SK-N-DZ (cell line): Measurements from ENCODE around the gene ZNF14. TPM values are rescaled to one million over a fixed set of nuclear protein-coding genes. Genes with fewer than 3 reads are reported as not detected.
"Not testable (repeated sequence)": the region's sequence is repeated elsewhere in the genome, so short reads cannot be mapped to it uniquely, and the experiment has no call there.

ENCODE experiments used
- DNase-seq: peaks from one replicate; pipeline ENCODE4 v3.0.0-alpha.2; 2015; ENCODE audit warnings: low spot score
- polyA plus RNA-seq, 2 experiments: library from polyadenylated mRNA; depleted of rRNA; stranded (reverse); fragments of >200 nt; gene quantifications; 2 replicates each; pipeline ENCODE4 v1.2.3, GENCODE V29; 2014

Gene ZNF14
- 3.6 and 3.7 TPM in 2 replicates for polyA plus RNA-seq (2014; cell fraction: cytosol; rRNA removed)
- 2.3 and 2.4 TPM in 2 replicates for polyA plus RNA-seq (2014; cell fraction: nucleus; rRNA removed)

DNA sequence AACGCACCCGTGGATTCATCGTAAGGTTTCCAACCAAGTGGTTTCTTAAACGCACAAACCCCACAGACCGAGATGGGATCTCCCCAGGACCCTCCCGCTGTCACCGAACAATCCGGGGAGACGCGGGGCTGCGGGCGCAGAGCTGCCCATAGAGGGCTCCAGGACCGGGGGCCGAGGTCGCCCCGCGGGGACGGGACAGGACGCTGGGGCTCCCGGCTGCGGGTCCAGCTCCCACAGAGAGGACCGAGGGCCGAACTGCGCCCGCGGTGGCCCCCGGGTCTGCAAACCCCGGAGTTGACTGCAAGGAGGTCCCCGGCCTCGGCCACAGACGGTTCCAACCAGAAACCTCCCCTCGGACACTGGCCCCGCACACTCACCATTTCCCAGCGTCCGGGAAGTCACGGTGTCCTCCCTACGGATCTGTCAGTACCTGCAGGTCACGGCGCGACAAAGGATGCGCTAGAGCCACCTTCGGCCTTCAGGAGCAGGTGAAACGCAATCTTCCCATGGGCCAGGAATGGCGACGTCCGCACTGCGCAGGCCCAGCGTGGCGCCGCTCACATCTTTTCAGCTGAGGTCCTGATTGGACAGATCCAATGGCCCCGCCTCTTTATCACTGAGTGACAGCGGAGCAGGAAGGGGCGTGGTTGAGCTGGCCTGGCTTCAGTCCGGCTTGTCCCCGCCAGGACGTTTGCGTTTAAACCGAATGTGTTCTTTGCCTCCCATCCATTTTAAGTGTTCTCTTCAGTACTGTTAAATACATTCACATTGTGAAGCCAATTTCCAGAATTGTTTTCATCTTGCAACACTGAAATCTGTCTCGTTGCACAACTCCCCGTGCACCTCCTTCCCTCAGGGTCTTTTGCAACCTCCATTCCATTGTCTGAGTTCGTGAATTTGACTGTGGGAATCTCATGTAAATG is at the start of gene ZNF14:
TSS of gene ZNF14 (minus strand) at position 534 of the 923 bp plus-strand sequence. CDS start at position 380, 154 bp downstream.
- peak; percentile 95 for DNase-seq

GRCh38 chr19:19781791-19782190 is 48.9 kb upstream of the ZNF14 start:
- not testable (repeated sequence) for DNase-seq

GRCh38 chr19:19778666-19779065 is 45.8 kb upstream of the ZNF14 start:
- DNase-seq = no peak

- DNase-seq = peak; percentile 14
Observed at GRCh38 chr19:19777692-19778091, 44.8 kb upstream of the ZNF14 start.

- peak; percentile 98 for DNase-seq
Observed at GRCh38 chr19:19776206-19777008, 43.5 kb upstream of the ZNF14 start.

DNA sequence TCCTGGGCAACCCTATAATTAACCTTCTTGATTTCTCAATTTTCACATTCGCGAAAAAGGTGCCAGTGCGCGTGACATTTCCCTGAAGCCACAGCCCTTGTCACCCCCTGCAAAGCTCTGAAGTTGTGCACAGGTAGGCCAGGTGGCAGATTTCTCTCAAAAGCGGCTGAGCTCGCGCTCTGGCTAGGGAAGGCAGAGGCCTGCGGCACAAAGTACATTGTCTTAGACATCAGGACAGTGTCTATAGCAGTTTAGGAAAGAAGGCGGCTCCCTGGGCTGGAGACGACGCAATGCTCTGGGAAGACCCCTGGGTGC is 42.9 kb upstream of the ZNF14 start:
- no peak for DNase-seq

DNA sequence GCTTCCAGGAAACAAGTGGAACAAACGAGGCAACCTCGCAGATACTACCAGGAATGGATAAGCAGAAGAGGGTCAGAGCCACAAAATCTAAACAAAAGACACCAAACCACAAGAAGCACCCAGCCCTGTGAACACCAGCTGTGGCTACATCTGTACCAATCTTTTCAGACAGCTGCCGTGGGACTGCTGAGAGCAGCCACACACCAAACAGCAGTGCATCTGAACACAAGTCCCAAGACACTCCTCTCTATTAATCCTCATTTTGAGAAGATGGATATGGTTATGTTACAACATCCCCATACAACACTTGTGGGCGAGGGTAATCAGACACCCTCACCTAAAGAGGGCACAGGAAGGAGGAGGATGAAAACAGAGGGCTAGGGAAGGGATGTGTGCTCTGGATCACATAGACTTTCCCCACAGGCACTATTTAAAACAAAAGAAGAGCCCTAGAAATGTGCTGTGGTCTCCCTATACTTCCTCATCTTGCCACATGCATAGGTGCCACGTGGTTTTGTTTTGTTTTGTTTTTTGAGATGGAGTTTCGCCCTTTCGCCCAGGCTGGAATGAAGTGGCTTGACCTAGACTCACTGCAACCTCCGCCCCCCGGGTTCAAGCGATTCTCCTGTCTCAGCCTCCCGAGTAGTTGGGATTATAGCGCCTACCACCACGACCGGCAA is 41.6 kb upstream of the ZNF14 start:
- DNase-seq = no peak

GRCh38 chr19:19771963-19772362 is 39.1 kb upstream of the ZNF14 start:
- peak; percentile 37 for DNase-seq

- DNase-seq = not testable (repeated sequence)
Observed at GRCh38 chr19:19769971-19770370, 37.1 kb upstream of the ZNF14 start.

GRCh38 chr19:19758164-19758563 is 25.3 kb upstream of the ZNF14 start:
- DNase-seq = no peak

DNA sequence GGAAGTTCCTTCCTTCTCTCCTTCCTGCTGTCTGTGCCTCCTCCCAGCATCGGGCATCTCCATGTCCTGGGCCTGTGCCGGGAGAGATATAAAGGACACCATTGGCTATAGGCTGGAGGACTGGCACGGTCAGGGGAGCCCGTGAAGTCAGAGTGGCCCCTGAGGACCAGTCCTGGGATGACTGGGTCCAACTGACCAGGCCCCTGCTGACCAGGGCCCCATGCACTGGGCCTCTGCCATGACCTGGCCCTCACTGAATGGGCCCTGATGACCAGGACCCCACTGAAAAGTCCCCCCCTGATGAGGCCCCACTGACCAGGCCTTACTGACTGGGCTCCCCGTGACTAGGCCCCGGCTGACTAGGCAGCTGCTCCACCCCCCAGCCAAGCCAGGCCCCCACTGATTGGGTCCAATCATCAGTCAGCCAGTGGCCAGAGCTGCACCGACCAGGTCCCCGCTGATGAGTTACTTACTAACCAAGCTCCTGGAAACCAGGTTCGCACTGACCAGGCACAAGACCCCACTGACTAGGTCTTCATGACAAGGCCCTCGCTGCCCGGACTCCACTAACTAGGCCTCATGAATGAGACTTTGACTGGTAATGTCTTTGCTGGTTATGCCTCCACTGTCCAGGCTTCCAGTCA is 20.0 kb upstream of the ZNF14 start:
- DNase-seq = no peak

DNA sequence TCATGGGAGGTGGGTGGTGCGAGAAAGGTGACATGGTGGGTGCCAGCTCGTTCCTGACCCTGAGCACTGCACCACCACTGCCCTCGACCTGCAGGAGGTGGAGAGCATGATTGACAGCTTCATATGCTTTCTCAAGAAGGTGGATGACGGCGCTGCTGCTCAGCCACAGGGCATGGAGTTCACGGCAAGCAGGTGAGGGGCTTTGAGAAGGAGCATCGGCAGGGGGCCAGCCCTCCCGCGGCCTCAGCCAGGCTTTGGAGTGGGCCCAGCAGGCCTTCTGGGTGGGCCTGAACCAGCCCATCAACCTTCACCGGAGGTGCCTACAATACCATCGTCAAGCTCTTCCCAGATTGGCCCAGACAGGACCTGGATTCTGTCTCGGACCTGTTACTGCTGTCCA is 18.9 kb upstream of the ZNF14 start:
- DNase-seq = no peak

GRCh38 chr19:19750842-19751790 is 18.2 kb upstream of the ZNF14 start:
- DNase-seq = no peak

DNA sequence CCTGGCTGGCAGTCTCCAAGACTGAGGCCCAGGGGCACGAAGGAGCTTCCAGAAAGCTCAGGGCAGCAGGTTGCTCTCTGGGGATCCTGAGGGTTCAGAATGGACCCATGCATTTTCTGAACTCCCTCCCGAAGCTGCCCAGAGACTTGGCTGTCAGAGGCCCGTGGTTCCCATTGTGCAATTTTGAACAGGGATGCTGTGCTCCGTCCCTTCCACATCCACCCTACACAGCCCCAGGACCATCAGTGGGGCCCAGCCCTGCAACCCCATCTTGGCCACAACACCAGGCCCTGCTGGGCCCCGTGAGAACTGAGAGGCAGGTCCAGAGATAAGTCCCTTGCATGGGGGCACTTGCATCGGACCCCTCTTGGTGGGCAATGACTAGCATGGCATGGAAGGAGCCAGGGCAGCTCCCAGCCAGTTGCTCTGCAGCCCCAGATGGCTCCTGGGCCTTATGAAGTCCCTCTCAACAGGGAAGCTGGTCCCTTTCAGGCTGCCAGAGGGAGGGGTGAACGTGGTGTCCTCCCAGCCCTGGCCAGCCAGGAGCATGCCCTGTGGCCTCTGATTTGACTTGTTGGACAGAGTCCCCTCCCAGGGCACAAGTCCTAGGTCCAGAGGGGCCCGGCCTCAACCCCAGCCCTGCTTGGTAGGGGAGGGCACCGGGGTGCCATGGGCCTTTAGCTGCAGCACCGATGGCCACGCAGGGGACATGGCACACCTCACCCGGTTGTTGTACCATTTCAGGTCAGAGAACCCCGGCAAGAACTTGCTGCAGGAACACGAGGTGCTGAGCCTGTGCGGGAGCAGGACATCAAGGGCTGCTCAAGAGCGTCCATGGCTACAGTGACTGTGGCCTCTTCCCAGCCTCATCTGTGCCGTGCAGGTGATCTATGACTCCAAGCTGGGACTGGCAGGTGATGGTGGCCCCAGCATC is 17.3 kb upstream of the ZNF14 start:
- no peak for DNase-seq

- no peak for DNase-seq
Observed at GRCh38 chr19:19749117-19749907, 16.4 kb upstream of the ZNF14 start.

DNA sequence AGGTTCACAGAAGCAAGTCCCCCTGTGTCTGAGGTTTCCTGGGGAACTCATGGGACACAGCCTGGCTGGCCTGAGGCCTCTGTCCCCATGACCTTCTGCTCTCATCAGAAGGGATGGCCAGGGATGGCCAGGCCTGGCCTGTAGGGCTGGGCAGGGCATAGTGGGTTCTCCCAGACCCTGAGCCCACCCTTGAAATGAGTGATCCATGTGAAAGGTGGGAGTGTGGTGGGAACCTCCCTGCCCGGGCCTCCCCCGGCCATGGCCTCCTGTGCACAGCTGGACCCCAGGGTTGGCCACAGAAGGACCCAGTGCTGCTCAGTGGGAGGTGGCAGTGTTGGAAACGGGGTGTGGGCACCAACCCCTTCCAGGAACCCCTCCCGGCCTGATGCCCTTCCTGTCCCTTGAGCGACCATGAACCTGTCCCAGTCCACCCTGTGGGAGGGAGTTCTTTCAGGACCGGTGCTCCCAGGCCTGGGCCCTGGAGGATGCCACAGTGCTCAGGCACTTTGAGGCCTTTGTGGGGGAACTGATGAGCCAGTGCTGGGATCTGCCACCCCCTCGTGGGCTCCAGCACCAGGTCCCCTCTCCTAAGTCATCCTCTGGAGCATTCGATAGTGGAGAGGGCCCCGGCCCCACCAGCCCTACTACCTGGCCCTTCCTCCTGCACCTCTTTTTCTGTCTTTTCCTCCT is 15.5 kb upstream of the ZNF14 start:
- DNase-seq = no peak

GRCh38 chr19:19747357-19748220 is 14.7 kb upstream of the ZNF14 start:
- DNase-seq = no peak
